Nephron progenitor cell (in vitro differentiated cells): ENCODE data around the gene NIN.
"Not testable (repeated sequence)": the region's sequence is repeated elsewhere in the genome, so short reads cannot be mapped to it uniquely, and the experiment has no call there.

Experiments
- DNase-seq: peaks from one replicate; pipeline ENCODE4 v3.0.0; 2021
- H3K27ac Mint-ChIP-seq: 2 replicates; pipeline ENCODE4 v1.8.0; 2021; ENCODE audit warnings: mild to moderate bottlenecking, moderate library complexity, mixed read lengths
- H3K27me3 Mint-ChIP-seq: 2 replicates; pipeline ENCODE4 v1.8.0; 2021; ENCODE audit warnings: mild to moderate bottlenecking, low read depth, mixed read lengths; ENCODE audit not compliant: poor library complexity
- H3K36me3 Mint-ChIP-seq: 2 replicates; pipeline ENCODE4 v1.8.0; 2021; ENCODE audit warnings: low read depth, mixed read lengths
- H3K4me1 Mint-ChIP-seq: 2 replicates; pipeline ENCODE4 v1.8.0; 2021; ENCODE audit warnings: mixed read lengths
- H3K4me3 Mint-ChIP-seq: 2 replicates; pipeline ENCODE4 v1.8.0; 2021; ENCODE audit warnings: mild to moderate bottlenecking, moderate library complexity, mixed read lengths
- H3K9me3 Mint-ChIP-seq: 2 replicates; pipeline ENCODE4 v1.8.0; 2021; ENCODE audit warnings: mild to moderate bottlenecking, moderate library complexity, mixed read lengths
- CTCF ChIP-seq: fragments of 200-600 bp; sonication (generic); IDR thresholded peaks from 2 replicates; pipeline ENCODE4 v1.5.0; 2021; ENCODE audit warnings: antibody characterized with exemption

NIN gene

DNA sequence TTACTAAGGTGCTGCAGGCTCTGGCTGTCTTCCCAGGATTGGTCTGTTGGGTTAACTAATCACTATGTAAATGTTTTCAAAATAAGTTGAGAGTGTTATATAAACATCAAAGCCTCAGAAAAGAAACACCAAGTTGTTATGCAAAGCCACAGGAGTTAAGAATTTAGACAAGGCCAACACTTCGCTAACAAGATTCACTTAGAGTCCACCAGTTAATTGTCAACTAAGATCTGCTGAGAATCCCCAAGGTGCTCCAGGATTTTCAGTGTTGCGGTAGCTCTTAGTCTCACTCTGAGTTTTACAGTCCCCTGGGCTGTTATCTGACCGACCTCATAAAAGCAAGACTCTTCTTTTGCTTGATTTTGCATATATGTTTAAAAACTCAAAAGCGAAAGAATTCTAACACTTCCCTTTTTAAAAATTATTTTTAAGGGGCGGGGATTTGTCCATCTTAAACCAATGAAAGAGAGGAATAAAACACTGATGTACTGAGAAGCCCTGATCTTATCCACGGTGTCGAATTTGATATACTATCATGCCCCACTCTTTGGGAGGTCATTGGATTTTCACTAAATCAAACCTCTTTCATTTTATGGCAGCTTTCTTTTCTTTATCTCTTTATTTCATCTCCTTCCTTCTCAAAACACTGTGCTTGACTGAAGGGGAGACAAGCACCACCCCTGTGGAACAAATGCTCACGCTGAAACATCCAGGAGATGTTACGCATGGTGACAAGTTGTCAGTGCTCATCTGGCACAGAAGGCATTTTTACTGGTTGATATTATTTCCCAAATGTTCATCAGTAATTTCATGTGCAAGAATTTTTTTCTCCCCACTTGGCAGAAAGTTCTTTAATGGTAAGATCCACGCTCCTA lies 7.0 kb downstream of the NIN start:
- Mint-ChIP-seq H3K4me1 (peaks cover 82% of the 10 kb centered on the region), H3K36me3 (peaks cover 27% of the 10 kb centered on the region), H3K27me3 (peaks cover 3% of the 10 kb centered on the region), H3K27ac (peak overlapping the region; percentile 48), H3K4me3 (peak overlapping the region; percentile 31), H3K9me3 (no peaks in the 10 kb centered on the region)
- TF ChIP-seq CTCF, result no peak
- DNase-seq, result no peak

- Mint-ChIP-seq H3K27ac (peak overlapping the region; percentile 48), H3K27me3 (peaks cover 3% of the 10 kb centered on the region), H3K36me3 (peaks cover 34% of the 10 kb centered on the region), H3K4me1 (peaks cover 74% of the 10 kb centered on the region), H3K4me3 (peak overlapping the region; percentile 31), H3K9me3 (no peaks in the 10 kb centered on the region)
- no peak for DNase-seq
- no peak for TF ChIP-seq CTCF
Measured at GRCh38 chr14:50823051-50823761, 7.8 kb downstream of the NIN start.

DNA sequence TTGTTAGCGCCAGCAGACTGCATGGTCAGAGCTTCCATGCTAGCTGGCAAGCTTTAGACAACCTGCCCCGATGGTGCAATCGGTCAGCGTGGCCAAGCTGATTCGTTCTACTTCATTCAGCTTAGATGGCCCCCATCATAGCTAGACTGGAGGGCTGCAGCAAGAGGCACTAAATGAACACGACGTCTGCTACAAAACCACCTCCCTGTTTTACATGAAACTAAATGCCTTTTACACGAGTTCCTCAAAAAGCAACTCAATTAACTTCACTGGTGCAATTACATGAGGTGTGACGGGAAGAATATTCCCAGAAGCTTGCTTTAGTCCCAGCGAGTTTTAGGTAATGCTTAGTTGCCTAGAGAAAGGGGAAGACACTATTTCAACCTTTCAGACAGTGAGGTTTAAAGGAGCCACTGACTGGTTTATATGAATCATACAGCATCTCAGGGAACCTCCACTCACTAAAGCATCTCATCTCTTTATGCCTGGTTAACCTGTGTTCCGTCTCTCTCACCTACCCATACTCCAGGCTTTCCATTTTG lies 8.4 kb downstream of the NIN start:
- H3K36me3 Mint-ChIP-seq, result peaks cover 34% of the 10 kb centered on the region
- DNase-seq, result no peak
- peaks cover 71% of the 10 kb centered on the region for H3K4me1 Mint-ChIP-seq

DNA sequence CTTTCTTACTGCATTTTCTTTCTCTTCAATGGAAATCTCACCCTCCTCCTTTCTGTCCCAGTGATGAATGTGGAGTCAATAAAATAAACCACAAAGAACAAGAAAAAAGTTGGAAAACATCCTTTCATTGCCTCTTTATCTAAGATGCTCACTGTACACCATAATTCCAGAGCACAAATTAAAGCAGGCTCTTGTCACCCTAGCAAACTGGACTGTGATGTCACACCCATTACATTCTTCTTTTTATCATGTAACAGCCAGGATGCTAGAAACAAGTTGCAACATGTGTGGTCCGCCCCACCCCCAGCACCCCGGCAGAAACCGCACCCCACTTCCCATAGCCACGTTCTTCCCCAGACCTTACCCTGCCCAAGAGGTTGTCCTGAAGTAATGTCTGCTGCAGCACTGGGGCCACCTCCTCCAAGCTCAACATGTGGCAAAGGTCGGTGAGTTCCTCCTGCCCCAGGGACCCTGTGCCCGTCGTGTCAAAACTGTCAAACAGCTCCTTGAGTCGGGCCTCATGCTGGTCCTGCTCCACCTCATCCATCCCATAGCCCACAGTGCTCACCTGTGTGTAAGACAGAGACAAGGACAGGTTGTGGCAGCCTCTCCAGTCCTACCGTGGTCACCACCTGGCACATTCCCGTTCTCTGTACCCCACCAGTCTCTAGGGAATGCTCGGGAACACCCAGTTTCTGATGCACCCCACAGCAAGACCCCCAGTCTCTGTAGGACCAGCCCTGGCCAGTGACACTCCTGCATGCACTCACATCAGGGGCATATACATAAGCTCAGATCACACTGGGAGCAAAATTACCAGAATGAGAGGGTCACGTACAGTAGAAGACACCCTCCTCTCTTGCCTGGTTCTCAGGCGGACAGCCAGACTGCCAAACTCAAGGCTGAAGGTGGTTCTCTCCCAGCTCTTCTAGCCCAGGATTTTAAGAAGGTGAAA lies 9.2 kb downstream of the NIN start:
- Mint-ChIP-seq H3K27ac (no peak overlapping the region), H3K4me3 (no peak overlapping the region), H3K4me1 (peaks cover 66% of the 10 kb centered on the region), H3K9me3 (no peaks in the 10 kb centered on the region), H3K27me3 (peaks cover under 1% of the 10 kb centered on the region), H3K36me3 (peaks cover 34% of the 10 kb centered on the region)
- no peak for TF ChIP-seq CTCF
- no peak for DNase-seq

More for the DNA sequence above, 8.4 kb downstream of the NIN start:
- peak overlapping the region; percentile 46 for H3K27ac Mint-ChIP-seq
- H3K9me3 Mint-ChIP-seq, result no peaks in the 10 kb centered on the region
- no peak for TF ChIP-seq CTCF
- H3K27me3 Mint-ChIP-seq, result peaks cover 3% of the 10 kb centered on the region
- no peak overlapping the region for H3K4me3 Mint-ChIP-seq

- no peak for TF ChIP-seq CTCF
- no peak for DNase-seq
- Mint-ChIP-seq H3K36me3 (peaks cover 42% of the 10 kb centered on the region), H3K9me3 (peaks cover 4% of the 10 kb centered on the region), H3K27me3 (peaks cover 2% of the 10 kb centered on the region), H3K4me1 (peaks cover 59% of the 10 kb centered on the region), H3K4me3 (no peak overlapping the region), H3K27ac (no peak overlapping the region)
Measured at GRCh38 chr14:50820786-50821509, 10.0 kb downstream of the NIN start.

DNA sequence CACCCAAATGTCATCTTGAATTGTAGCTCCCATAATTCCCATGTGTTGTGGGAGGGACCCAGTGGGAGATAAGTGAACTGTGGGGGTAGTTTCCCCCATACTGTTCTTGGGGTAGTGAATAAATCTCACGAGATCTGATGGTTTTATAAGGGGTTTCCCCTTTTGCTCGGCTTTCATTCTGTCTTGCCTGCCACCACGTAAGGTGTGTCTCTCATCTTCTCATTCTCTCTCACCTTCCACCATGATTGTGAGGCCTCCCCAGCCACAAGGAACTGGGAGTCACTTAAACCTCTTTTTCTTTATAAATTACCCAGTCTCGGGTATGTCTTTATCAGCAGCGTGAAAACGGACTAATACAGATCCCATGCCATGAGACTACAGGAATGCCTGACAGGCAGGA lies 11.7 kb downstream of the NIN start:
- not testable (repeated sequence) for H3K27me3 Mint-ChIP-seq, DNase-seq, H3K4me3 Mint-ChIP-seq
- Mint-ChIP-seq H3K27ac (peak overlapping the region; percentile 41), H3K4me1 (peaks cover 48% of the 10 kb centered on the region), H3K9me3 (peaks cover 15% of the 10 kb centered on the region), H3K36me3 (peaks cover 59% of the 10 kb centered on the region)
